Mesothelial cell of epicardium (in vitro differentiated cells): Measurements from ENCODE around the gene MAJIN. TPM values are rescaled to one million over a fixed set of nuclear protein-coding genes. Genes with fewer than 3 reads are reported as not detected.
"Not testable (repeated sequence)": the region's sequence is repeated elsewhere in the genome, so short reads cannot be mapped to it uniquely, and the experiment has no call there.

Experiments
- DNase-seq, 2 experiments: peaks; one replicate each; pipeline ENCODE4 v3.0.0; 2021; ENCODE audit warnings: low spot score in 2 of 2; ENCODE audit not compliant: unreplicated experiment in 2 of 2
- H3K27ac Mint-ChIP-seq: 2 replicates; pipeline ENCODE4 v1.8.0; 2021; ENCODE audit warnings: mixed read lengths
- H3K27me3 Mint-ChIP-seq: 2 replicates; pipeline ENCODE4 v1.8.0; 2021; ENCODE audit warnings: low read depth, mixed read lengths
- H3K36me3 Mint-ChIP-seq: 2 replicates; pipeline ENCODE4 v1.8.0; 2021; ENCODE audit warnings: mixed read lengths
- H3K4me1 Mint-ChIP-seq: 2 replicates; pipeline ENCODE4 v1.8.0; 2021; ENCODE audit warnings: mixed read lengths
- H3K4me3 Mint-ChIP-seq: 2 replicates; pipeline ENCODE4 v1.8.0; 2021; ENCODE audit warnings: mild to moderate bottlenecking, moderate library complexity, mixed read lengths
- H3K9me3 Mint-ChIP-seq: 2 replicates; pipeline ENCODE4 v1.8.0; 2021; ENCODE audit warnings: mixed read lengths
- total RNA-seq: library from RNA; stranded (reverse); gene quantifications from 3 replicates; pipeline ENCODE4 v1.2.1, GENCODE V29; 2021
- TF ChIP-seq, protein P1 (sequence below): fragments of 200-600 bp; sonication (generic); IDR thresholded peaks from one replicate; pipeline ENCODE4 v1.5.0; 2021; ENCODE audit warnings: antibody characterized with exemption; ENCODE audit not compliant: unreplicated experiment

The MAJIN gene
- total RNA-seq, 1 donor from 2014 or later = not detected

DNA sequence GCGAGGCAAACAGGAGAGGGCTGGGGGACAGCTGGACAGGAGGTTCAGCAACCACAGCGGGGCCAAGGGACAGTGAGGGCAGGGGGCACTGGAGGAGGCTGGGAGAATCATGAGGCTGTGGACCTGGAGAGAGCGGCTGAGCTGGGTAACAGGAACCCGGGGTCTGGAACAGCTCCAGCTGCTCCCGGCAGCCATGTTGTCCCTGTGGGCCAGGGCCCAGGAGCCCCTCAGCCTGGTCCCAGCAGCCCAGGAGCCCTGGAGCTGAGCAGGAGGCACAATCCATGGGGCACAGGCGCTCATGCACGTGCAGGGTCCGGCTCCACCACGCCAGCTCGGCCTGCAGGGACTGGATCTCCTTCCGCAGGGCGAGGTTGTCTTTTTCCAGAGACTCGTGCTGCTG is 17.5 kb upstream of the MAJIN start:
- no peak for DNase-seq
- Mint-ChIP-seq H3K4me3 (no peak overlapping the region), H3K27ac (peak overlapping the region; percentile 85), H3K9me3 (peaks cover 3% of the 10 kb centered on the region), H3K27me3 (peaks cover 3% of the 10 kb centered on the region), H3K36me3 (no peaks in the 10 kb centered on the region), H3K4me1 (peaks cover 20% of the 10 kb centered on the region)
- TF ChIP-seq, protein P1, sequence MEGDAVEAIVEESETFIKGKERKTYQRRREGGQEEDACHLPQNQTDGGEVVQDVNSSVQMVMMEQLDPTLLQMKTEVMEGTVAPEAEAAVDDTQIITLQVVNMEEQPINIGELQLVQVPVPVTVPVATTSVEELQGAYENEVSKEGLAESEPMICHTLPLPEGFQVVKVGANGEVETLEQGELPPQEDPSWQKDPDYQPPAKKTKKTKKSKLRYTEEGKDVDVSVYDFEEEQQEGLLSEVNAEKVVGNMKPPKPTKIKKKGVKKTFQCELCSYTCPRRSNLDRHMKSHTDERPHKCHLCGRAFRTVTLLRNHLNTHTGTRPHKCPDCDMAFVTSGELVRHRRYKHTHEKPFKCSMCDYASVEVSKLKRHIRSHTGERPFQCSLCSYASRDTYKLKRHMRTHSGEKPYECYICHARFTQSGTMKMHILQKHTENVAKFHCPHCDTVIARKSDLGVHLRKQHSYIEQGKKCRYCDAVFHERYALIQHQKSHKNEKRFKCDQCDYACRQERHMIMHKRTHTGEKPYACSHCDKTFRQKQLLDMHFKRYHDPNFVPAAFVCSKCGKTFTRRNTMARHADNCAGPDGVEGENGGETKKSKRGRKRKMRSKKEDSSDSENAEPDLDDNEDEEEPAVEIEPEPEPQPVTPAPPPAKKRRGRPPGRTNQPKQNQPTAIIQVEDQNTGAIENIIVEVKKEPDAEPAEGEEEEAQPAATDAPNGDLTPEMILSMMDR = no peak

GRCh38 chr11:64987998-64988854 is 16.3 kb upstream of the MAJIN start:
- Mint-ChIP-seq H3K9me3 (peaks cover 3% of the 10 kb centered on the region), H3K27me3 (peaks cover 2% of the 10 kb centered on the region), H3K27ac (no peak overlapping the region), H3K4me1 (peaks cover 20% of the 10 kb centered on the region), H3K4me3 (no peak overlapping the region), H3K36me3 (no peaks in the 10 kb centered on the region)
- TF ChIP-seq, protein P1 = no peak
- no peak for DNase-seq

DNA sequence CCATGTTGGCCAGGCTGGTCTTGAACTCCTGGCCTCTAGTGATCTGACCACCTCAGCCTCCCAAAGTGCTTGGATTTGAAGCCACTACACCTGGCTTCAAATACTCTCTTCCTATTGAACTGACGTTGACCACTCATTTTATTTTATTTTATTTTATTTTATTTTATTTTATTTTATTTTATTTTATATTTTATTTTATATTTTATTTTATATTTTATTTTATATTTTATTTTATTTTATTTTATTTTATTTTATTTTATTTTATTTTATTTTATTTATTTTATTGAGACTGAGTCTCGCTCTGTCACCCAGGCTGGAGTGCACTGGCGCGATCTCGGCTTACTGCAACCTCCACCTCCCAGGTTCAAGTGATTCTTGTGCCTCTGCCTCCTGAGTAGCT is 11.4 kb upstream of the MAJIN start:
- H3K9me3 Mint-ChIP-seq, H3K4me1 Mint-ChIP-seq, DNase-seq, H3K27ac Mint-ChIP-seq, H3K36me3 Mint-ChIP-seq, H3K4me3 Mint-ChIP-seq: not testable (repeated sequence)
- peaks cover 19% of the 10 kb centered on the region for H3K27me3 Mint-ChIP-seq

- no peak overlapping the region for H3K27ac Mint-ChIP-seq
- no peaks in the 10 kb centered on the region for H3K4me1 Mint-ChIP-seq
- TF ChIP-seq, protein P1 = no peak
- DNase-seq = no peak
- H3K4me3 Mint-ChIP-seq = no peak overlapping the region
- H3K9me3 Mint-ChIP-seq = no peaks in the 10 kb centered on the region
- peaks cover 15% of the 10 kb centered on the region for H3K27me3 Mint-ChIP-seq
- no peaks in the 10 kb centered on the region for H3K36me3 Mint-ChIP-seq
These were observed 4.7 kb upstream of the MAJIN start for GRCh38 chr11:64976651-64977050.

DNA sequence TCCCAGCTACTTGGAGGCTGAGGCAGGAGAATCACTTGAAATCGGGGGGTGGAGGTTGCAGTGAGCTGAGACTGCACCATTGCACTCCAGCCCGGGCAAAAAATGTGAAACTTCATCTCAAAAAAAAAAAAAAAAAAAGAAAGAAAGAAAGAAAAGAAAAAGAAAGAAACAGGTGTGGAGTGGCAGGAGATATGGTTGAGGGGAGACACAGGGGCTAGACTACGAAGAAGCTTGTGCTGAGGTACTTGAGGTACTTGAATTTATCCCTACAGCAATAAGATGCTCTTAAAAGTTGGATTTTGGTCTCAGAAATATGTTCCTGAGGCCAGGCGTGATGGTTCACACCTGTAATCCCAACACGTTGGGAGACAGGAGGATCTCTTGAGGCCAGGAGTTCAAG is 2.2 kb upstream of the MAJIN start:
- H3K9me3 Mint-ChIP-seq = no peaks in the 10 kb centered on the region
- no peak overlapping the region for H3K4me3 Mint-ChIP-seq
- no peaks in the 10 kb centered on the region for H3K36me3 Mint-ChIP-seq
- H3K4me1 Mint-ChIP-seq = no peaks in the 10 kb centered on the region
- TF ChIP-seq, protein P1 = no peak
- no peak overlapping the region for H3K27ac Mint-ChIP-seq
- peaks cover 16% of the 10 kb centered on the region for H3K27me3 Mint-ChIP-seq
- no peak for DNase-seq

DNA sequence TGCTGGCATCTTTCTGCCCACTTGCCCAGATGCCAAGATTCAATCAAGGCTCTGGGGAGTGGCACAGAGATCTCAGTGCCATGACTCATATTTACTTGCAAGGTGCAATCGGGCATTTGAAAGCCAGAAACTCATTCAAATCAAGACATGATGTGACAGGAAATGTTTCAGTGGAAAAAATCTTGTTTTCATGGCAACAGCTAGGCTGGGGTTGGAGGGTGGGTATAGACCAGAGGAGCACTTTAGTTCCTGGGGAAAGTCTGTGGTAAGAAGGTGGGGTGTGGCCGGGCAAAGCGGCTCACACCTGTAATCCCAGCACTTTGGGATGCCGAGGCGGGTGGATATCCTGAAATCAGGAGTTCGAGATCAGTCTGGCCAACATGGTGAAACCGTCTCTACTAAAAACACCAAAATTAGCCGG is 1.2 kb downstream of the MAJIN start:
- H3K27me3 Mint-ChIP-seq = peaks cover 16% of the 10 kb centered on the region
- H3K27ac Mint-ChIP-seq = no peak overlapping the region
- no peaks in the 10 kb centered on the region for H3K9me3 Mint-ChIP-seq
- H3K4me3 Mint-ChIP-seq = no peak overlapping the region
- no peak for DNase-seq
- no peaks in the 10 kb centered on the region for H3K36me3 Mint-ChIP-seq
- no peaks in the 10 kb centered on the region for H3K4me1 Mint-ChIP-seq
- TF ChIP-seq, protein P1 = no peak
